ENCODE results near the gene ATP2A3. TPM values are rescaled to one million over a fixed set of nuclear protein-coding genes. Genes with fewer than 3 reads are reported as not detected.

The ATP2A3 gene
- total RNA-seq, 1 donor from 2014 or later: under 0.01 TPM

- peak; percentile 64 to 78 for DNase-seq (ENCODE audit: low read depth in 2 of 2)
These were observed 71.9 kb downstream of the ATP2A3 start for GRCh38 chr17:3892095-3892998.

- no peak for DNase-seq (ENCODE audit: low read depth in 2 of 2)
These were observed 72.6 kb downstream of the ATP2A3 start for GRCh38 chr17:3891626-3892094.

- no peak for DNase-seq (ENCODE audit: low read depth in 2 of 2)
These were observed 73.4 kb downstream of the ATP2A3 start for GRCh38 chr17:3890878-3891219.

- DNase-seq (ENCODE audit: low read depth in 2 of 2): peak; percentile 38 to 89
These were observed 74.0 kb downstream of the ATP2A3 start for GRCh38 chr17:3890082-3890877.

GRCh38 chr17:3889325-3890012 is 74.8 kb downstream of the ATP2A3 start:
- no peak for DNase-seq (ENCODE audit: low read depth in 2 of 2)

GRCh38 chr17:3888343-3889171 is 75.7 kb downstream of the ATP2A3 start:
- DNase-seq (ENCODE audit: low read depth in 2 of 2): peak; percentile 87 to 90

GRCh38 chr17:3887804-3888203 is 76.4 kb downstream of the ATP2A3 start:
- peak in 1 of 2 donors; percentile 59 for DNase-seq (ENCODE audit: low read depth in 2 of 2)

- DNase-seq (ENCODE audit: low read depth in 2 of 2): no peak
These were observed 76.8 kb downstream of the ATP2A3 start for GRCh38 chr17:3887394-3887793.

- DNase-seq (ENCODE audit: low read depth in 2 of 2): peak; percentile 13 to 39
These were observed 77.5 kb downstream of the ATP2A3 start for GRCh38 chr17:3886776-3887175.

GRCh38 chr17:3885970-3886369 is 78.3 kb downstream of the ATP2A3 start:
- DNase-seq (ENCODE audit: low read depth in 2 of 2): peak in 1 of 2 donors; percentile 61

GRCh38 chr17:3885271-3885670 is 79.0 kb downstream of the ATP2A3 start:
- peak in 1 of 2 donors; percentile 46 for DNase-seq (ENCODE audit: low read depth in 2 of 2)

GRCh38 chr17:3884188-3884587 is 80.0 kb downstream of the ATP2A3 start:
- DNase-seq (ENCODE audit: low read depth in 2 of 2): no peak

- no peak for DNase-seq (ENCODE audit: low read depth in 2 of 2)
These were observed 82.0 kb downstream of the ATP2A3 start for GRCh38 chr17:3882276-3882675.

- DNase-seq (ENCODE audit: low read depth in 2 of 2): no peak
These were observed 83.3 kb downstream of the ATP2A3 start for GRCh38 chr17:3880983-3881382.

GRCh38 chr17:3879591-3880417 is 84.4 kb downstream of the ATP2A3 start:
- no peak for DNase-seq (ENCODE audit: low read depth in 2 of 2)

GRCh38 chr17:3879186-3879585 is 85.1 kb downstream of the ATP2A3 start:
- DNase-seq (ENCODE audit: low read depth in 2 of 2): no peak

- no peak for DNase-seq (ENCODE audit: low read depth in 2 of 2)
These were observed 87.0 kb downstream of the ATP2A3 start for GRCh38 chr17:3877220-3877619.

- no peak for DNase-seq (ENCODE audit: low read depth in 2 of 2)
These were observed 88.9 kb downstream of the ATP2A3 start for GRCh38 chr17:3875317-3875716.
